Fibroblast of lung (primary cell): ENCODE data around the gene KLHL33. TPM values are rescaled to one million over a fixed set of nuclear protein-coding genes. Genes with fewer than 3 reads are reported as not detected.

Source experiments
- DNase-seq, 2 donors: peaks; one replicate each; pipeline versions ENCODE4 v3.0.0 to v3.0.0-alpha.2; 2010; ENCODE audit warnings: low read depth in 2 of 2
- H2AFZ ChIP-seq: 2 replicates; pipeline ENCODE4 v1.5.1; 2012; ENCODE audit warnings: low read length, control low read depth, inconsistent platforms
- H3K27ac ChIP-seq: 2 replicates; pipeline ENCODE4 v1.5.1; 2011; ENCODE audit warnings: low read length, control low read depth; ENCODE audit not compliant: insufficient read depth
- H3K27me3 ChIP-seq: 2 replicates; pipeline ENCODE4 v1.5.1; 2011; ENCODE audit warnings: mild to moderate bottlenecking, low read length; ENCODE audit not compliant: control insufficient read depth, insufficient read depth
- H3K36me3 ChIP-seq: 2 replicates; pipeline ENCODE4 v1.5.1; 2011; ENCODE audit warnings: low read length; ENCODE audit not compliant: control insufficient read depth, insufficient read depth
- H3K4me1 ChIP-seq: 2 replicates; pipeline ENCODE4 v1.5.1; 2011; ENCODE audit warnings: low read length; ENCODE audit not compliant: control insufficient read depth, insufficient read depth; ENCODE audit errors: extremely low read depth
- H3K4me2 ChIP-seq: 2 replicates; pipeline ENCODE4 v1.5.1; 2011; ENCODE audit warnings: low read length, control low read depth; ENCODE audit not compliant: insufficient read depth; ENCODE audit errors: extremely low read depth
- H3K4me3 ChIP-seq, 4 experiments: fragments of 200-600 bp in 1 of 4; sonication (generic) in 1 of 4; replicated peaks in 1 of 4; 2 replicates each; pipeline ENCODE4 v1.5.1; 2011 to 2016; ENCODE audit warnings: low read length in 4 of 4, low read depth in 3 of 4, mild to moderate bottlenecking in 3 of 4, control low read depth in 2 of 4, inconsistent platforms in 1 of 4, mixed read lengths in 1 of 4; ENCODE audit not compliant: insufficient read depth in 1 of 4; ENCODE audit errors: control extremely low read depth in 1 of 4
- H3K79me2 ChIP-seq: 2 replicates; pipeline ENCODE4 v1.5.1; 2012; ENCODE audit warnings: mild to moderate bottlenecking, low read length, inconsistent platforms; ENCODE audit not compliant: control insufficient read depth, insufficient read depth
- H3K9ac ChIP-seq: 2 replicates; pipeline ENCODE4 v1.5.1; 2011; ENCODE audit warnings: mild to moderate bottlenecking, low read length, control low read depth; ENCODE audit not compliant: insufficient read depth
- H3K9me3 ChIP-seq: 2 replicates; pipeline ENCODE4 v1.5.1; 2012; ENCODE audit warnings: low read depth, low read length; ENCODE audit not compliant: control insufficient read depth, insufficient read depth
- H4K20me1 ChIP-seq: 2 replicates; pipeline ENCODE4 v1.5.1; 2011; ENCODE audit warnings: low read length; ENCODE audit not compliant: control insufficient read depth, insufficient read depth; ENCODE audit errors: extremely low read depth
- CTCF ChIP-seq, 2 donors: IDR thresholded peaks in 1 of 2; conservative IDR thresholded peaks in 1 of 2; 1 replicate in 1 of 2; 2 replicates in 1 of 2; pipeline ENCODE4 v1.5.1; 2011 to 2012; ENCODE audit warnings: low read length in 2 of 2, control low read depth in 1 of 2, inconsistent platforms in 1 of 2, low read depth in 1 of 2, mild to moderate bottlenecking in 1 of 2
- EZH2 ChIP-seq: IDR thresholded peaks from 2 replicates; pipeline ENCODE4 v1.5.1; 2012; ENCODE audit warnings: low read length, control low read depth, mild to moderate bottlenecking; ENCODE audit errors: missing control alignments
- polyA plus RNA-seq, 2 donors: library from polyadenylated mRNA; depleted of rRNA in 1 of 2; stranded (reverse) in 1 of 2; unstranded in 1 of 2; fragments of >200 nt; gene quantifications; 2 replicates each; pipeline ENCODE4 v1.2.1, GENCODE V29; 2011 to 2012; ENCODE audit warnings: missing spikeins in 1 of 2
- total RNA-seq: library from RNA; depleted of rRNA; stranded (reverse); fragments of >200 nt; gene quantifications from 2 replicates; pipeline ENCODE4 v1.2.1, GENCODE V29; 2014

The KLHL33 gene
- total and polyA plus RNA-seq, 2 donors (not counting 1 experiment from before 2014, with no cell fraction given): 0.17 to 1.5 TPM

GRCh38 chr14:20424851-20425250, 11.1 kb downstream of the KLHL33 start:
- H3K9ac ChIP-seq: no peak overlapping the region
- DNase-seq: no peak
- no peaks in the 10 kb centered on the region for H3K4me1 ChIP-seq

GRCh38 chr14:20422886-20423285, 13.1 kb downstream of the KLHL33 start:
- H3K27ac ChIP-seq: no peak overlapping the region
- no peaks in the 10 kb centered on the region for H3K36me3 ChIP-seq

More at GRCh38 chr14:20424851-20425250, 11.1 kb downstream of the KLHL33 start:
- H3K9me3 ChIP-seq: no peaks in the 10 kb centered on the region
- no peaks in the 10 kb centered on the region for H3K36me3 ChIP-seq
- TF ChIP-seq CTCF (conservative IDR thresholded peaks at IDR 0.05 in 1 of 2, IDR thresholded peaks at IDR 0.05 in 1 of 2; ENCODE audit: low read depth in 1 of 2, low read length in 2 of 2) (no peak), EZH2 (no peak)
- no peak overlapping the region for H3K4me2 ChIP-seq
- no peak overlapping the region for H3K27ac ChIP-seq
- no peaks in the 10 kb centered on the region for H4K20me1 ChIP-seq
- H3K4me3 ChIP-seq: no peak overlapping the region
- no peaks in the 10 kb centered on the region for H3K79me2 ChIP-seq
- no peaks in the 10 kb centered on the region for H3K27me3 ChIP-seq
- H2AFZ ChIP-seq: no peak overlapping the region

GRCh38 chr14:20421267-20421666, 14.7 kb downstream of the KLHL33 start:
- Histone ChIP-seq H3K27me3 (no peaks in the 10 kb centered on the region), H3K79me2 (no peaks in the 10 kb centered on the region), H3K27ac (no peak overlapping the region), H4K20me1 (no peaks in the 10 kb centered on the region), H3K4me3 (no peak overlapping the region), H3K9ac (no peak overlapping the region), H3K4me1 (no peaks in the 10 kb centered on the region), H3K9me3 (no peaks in the 10 kb centered on the region), H2AFZ (no peak overlapping the region), H3K36me3 (no peaks in the 10 kb centered on the region), H3K4me2 (no peak overlapping the region)
- TF ChIP-seq EZH2 (no peak), CTCF (conservative IDR thresholded peaks at IDR 0.05 in 1 of 2, IDR thresholded peaks at IDR 0.05 in 1 of 2; ENCODE audit: low read depth in 1 of 2, low read length in 2 of 2) (no peak)
- no peak for DNase-seq

More at GRCh38 chr14:20422886-20423285, 13.1 kb downstream of the KLHL33 start:
- H3K79me2 ChIP-seq: no peaks in the 10 kb centered on the region
- no peak overlapping the region for H3K4me3 ChIP-seq
- no peak for TF ChIP-seq EZH2
- TF ChIP-seq CTCF (conservative IDR thresholded peaks at IDR 0.05 in 1 of 2, IDR thresholded peaks at IDR 0.05 in 1 of 2; ENCODE audit: low read depth in 1 of 2, low read length in 2 of 2): no peak
- H2AFZ ChIP-seq: no peak overlapping the region
- no peaks in the 10 kb centered on the region for H3K4me1 ChIP-seq
- H3K9ac ChIP-seq: no peak overlapping the region
- DNase-seq: no peak
- no peaks in the 10 kb centered on the region for H4K20me1 ChIP-seq
- no peaks in the 10 kb centered on the region for H3K9me3 ChIP-seq
- no peaks in the 10 kb centered on the region for H3K27me3 ChIP-seq
- no peak overlapping the region for H3K4me2 ChIP-seq
